ENCODE data around the gene ADAMTS8.

Gene ADAMTS8

GRCh38 chr11:130389335-130389935 is 39.0 kb downstream of the ADAMTS8 start:
- DNase-seq: no peak

GRCh38 chr11:130388607-130389205 is 39.7 kb downstream of the ADAMTS8 start:
- no peak for DNase-seq

GRCh38 chr11:130386056-130386455 is 42.4 kb downstream of the ADAMTS8 start:
- no peak for DNase-seq

GRCh38 chr11:130383344-130384211 is 44.8 kb downstream of the ADAMTS8 start:
- no peak for DNase-seq

- no peak for DNase-seq
Observed at GRCh38 chr11:130381317-130381716, 47.1 kb downstream of the ADAMTS8 start.

- DNase-seq: no peak
Observed at GRCh38 chr11:130380778-130381177, 47.6 kb downstream of the ADAMTS8 start.

- DNase-seq: no peak
Observed at GRCh38 chr11:130379276-130379675, 49.1 kb downstream of the ADAMTS8 start.

GRCh38 chr11:130370845-130371590 is 57.4 kb downstream of the ADAMTS8 start:
- DNase-seq: no peak

- no peak for DNase-seq
Observed at GRCh38 chr11:130369713-130370112, 58.7 kb downstream of the ADAMTS8 start.

GRCh38 chr11:130369141-130369691 is 59.2 kb downstream of the ADAMTS8 start:
- no peak for DNase-seq

GRCh38 chr11:130359419-130359818 is 69.0 kb downstream of the ADAMTS8 start:
- no peak for DNase-seq

GRCh38 chr11:130358398-130358797 is 70.0 kb downstream of the ADAMTS8 start:
- DNase-seq: no peak

All from stimulated activated CD8-positive, alpha-beta memory T cell treated with anti-CD3 and anti-CD28 coated beads, Interleukin-4, amount 100 ng/mL, for 48 hours (primary cell).